IPS-15b (cell line): ENCODE results near the gene DMD.
"Not testable (repeated sequence)": the region's sequence is repeated elsewhere in the genome, so short reads cannot be mapped to it uniquely, and the experiment has no call there.

ENCODE experiments used
- H3K27me3 ChIP-seq: one replicate; pipeline ENCODE4 v1.6.1; 2013; ENCODE audit warnings: low read length; ENCODE audit not compliant: control insufficient read depth, insufficient read depth
- H3K36me3 ChIP-seq: one replicate; pipeline ENCODE4 v1.6.1; 2013; ENCODE audit warnings: low read length; ENCODE audit not compliant: control insufficient read depth, insufficient read depth
- H3K4me1 ChIP-seq: one replicate; pipeline ENCODE4 v1.6.1; 2013; ENCODE audit warnings: mild to moderate bottlenecking, low read length; ENCODE audit not compliant: control insufficient read depth, insufficient read depth
- H3K4me3 ChIP-seq: one replicate; pipeline ENCODE4 v1.5.1; 2013; ENCODE audit warnings: low read depth, low read length
- H3K9ac ChIP-seq: one replicate; pipeline ENCODE4 v1.6.1; 2013; ENCODE audit warnings: low read depth, mild to moderate bottlenecking, low read length
- H3K9me3 ChIP-seq: one replicate; pipeline ENCODE4 v1.6.1; 2013; ENCODE audit warnings: mild to moderate bottlenecking, low read length; ENCODE audit not compliant: control insufficient read depth, insufficient read depth

Gene DMD

DNA sequence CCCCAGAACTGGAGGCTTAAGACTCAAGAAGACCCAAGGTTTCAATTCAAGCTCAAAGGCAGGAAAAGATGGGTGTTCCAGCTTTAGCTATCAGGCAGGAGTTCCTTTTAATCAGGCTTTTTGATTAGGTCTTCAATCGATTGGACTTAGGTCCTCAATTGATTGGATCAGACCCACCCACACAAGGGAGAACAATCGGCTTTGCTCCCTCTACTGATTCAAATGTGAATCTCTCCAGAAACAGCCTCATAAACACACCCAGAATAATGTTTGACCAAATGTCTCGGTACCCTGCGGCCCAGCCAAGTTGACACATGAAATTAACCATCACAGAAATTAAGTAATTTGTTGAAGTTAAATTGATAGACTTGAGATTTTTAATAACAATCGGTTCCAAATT lies 1222.4 kb downstream of the DMD start:
- Histone ChIP-seq H3K9me3 (no peaks in the 10 kb centered on the region), H3K36me3 (no peaks in the 10 kb centered on the region), H3K4me3 (no peak overlapping the region), H3K9ac (no peak overlapping the region), H3K4me1 (no peaks in the 10 kb centered on the region), H3K27me3 (no peaks in the 10 kb centered on the region)

DNA sequence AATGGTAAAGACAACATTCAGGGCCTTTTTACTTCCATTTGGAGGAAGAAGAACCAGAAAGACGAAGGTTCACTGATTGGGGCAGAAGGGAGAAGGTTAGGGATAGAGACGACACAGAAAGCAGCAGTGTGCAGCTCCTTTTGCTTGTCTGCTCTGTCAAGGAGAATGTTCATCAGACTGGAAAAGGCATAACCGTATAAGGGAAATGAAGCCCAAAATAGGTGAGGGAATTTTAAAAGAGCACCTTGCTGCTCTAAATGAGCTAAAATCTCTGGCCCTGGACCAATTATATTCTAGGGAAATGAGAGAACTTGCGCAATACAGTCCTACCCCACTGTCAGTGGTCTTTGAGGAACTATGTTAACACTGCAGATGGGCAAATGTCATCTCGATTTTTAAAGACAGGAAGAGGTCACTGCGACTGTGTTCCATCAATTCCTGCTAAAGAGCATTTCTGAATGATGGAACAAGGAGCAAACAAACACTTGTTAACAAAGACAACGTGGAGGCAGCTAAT lies 1229.7 kb downstream of the DMD start:
- Histone ChIP-seq H3K9me3 (no peaks in the 10 kb centered on the region), H3K36me3 (no peaks in the 10 kb centered on the region), H3K27me3 (no peaks in the 10 kb centered on the region), H3K4me3 (no peak overlapping the region), H3K4me1 (no peaks in the 10 kb centered on the region), H3K9ac (no peak overlapping the region)

DNA sequence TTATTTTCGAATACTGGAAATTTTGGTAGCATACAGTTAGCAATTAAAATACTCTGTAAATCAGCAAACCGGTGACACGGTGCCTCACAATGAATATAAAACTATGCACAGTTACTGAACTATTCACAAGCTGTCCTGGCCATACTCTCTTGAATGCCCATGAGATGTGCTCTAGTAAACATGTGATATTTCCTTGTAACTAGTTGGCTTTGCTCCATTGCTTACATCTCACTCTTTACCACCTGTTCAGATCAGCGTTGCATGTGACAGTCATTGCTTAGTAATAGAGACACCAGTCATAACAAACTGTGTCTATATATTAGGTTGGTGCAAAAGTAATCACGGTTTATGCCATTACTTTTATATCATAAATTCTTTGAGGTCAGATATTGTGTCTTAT lies 1241.6 kb downstream of the DMD start:
- H3K27me3 ChIP-seq = no peaks in the 10 kb centered on the region
- peaks cover 12% of the 10 kb centered on the region for H3K4me1 ChIP-seq
- H3K9me3 ChIP-seq = no peaks in the 10 kb centered on the region
- H3K4me3 ChIP-seq = no peak overlapping the region
- H3K9ac ChIP-seq = no peak overlapping the region
- no peaks in the 10 kb centered on the region for H3K36me3 ChIP-seq

DNA sequence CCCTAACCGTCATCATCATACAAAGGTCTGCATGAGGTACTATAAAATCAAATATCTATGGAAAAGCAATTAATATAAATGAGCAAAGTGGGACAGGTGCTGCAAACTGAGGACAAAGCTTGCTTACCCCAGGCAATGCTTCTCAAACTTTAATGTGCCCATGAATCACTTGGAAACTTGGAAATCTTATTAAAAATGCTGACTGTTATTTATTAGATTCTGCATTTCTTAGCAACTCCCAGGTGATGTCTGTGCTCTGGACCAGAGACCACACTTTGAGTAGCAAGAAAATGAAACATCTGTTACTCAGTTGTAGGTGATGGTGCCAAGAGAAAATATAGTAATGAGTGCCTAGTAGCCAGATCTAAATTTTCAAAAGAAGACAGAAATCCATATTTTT lies 1249.1 kb downstream of the DMD start:
- H3K4me1 ChIP-seq = peaks cover 12% of the 10 kb centered on the region
- H3K9me3 ChIP-seq = no peaks in the 10 kb centered on the region
- H3K27me3 ChIP-seq = no peaks in the 10 kb centered on the region
- H3K4me3 ChIP-seq = no peak overlapping the region
- H3K36me3 ChIP-seq = no peaks in the 10 kb centered on the region
- no peak overlapping the region for H3K9ac ChIP-seq

DNA sequence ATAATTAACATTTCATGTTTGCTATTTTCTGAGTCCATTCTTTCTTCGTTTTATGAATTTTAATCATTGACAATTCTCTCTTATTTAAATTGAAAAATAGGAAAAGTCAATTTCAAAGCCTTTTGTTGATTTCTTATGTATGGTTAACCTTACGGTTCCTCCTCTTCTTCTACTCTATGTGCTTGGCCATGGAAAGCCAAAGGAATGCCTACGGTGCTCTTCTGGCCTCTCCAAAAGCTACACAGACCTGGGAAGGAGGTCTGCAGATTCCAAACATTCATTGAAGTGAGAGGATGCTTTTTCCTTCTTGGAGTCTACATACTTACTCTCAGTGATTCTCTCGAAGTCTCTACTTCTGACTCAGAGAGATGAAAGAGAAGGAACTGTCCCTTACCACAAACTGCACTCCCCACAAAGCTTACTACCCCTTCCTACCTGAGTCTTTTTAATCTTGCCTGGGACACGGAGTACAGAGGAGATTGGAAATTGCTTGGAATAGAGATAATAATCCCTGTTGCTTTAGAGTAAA lies 1276.4 kb downstream of the DMD start:
- H3K36me3 ChIP-seq = no peaks in the 10 kb centered on the region
- H3K4me3 ChIP-seq = no peak overlapping the region
- no peaks in the 10 kb centered on the region for H3K4me1 ChIP-seq
- H3K9me3 ChIP-seq = no peaks in the 10 kb centered on the region
- H3K9ac ChIP-seq = no peak overlapping the region
- H3K27me3 ChIP-seq = no peaks in the 10 kb centered on the region

DNA sequence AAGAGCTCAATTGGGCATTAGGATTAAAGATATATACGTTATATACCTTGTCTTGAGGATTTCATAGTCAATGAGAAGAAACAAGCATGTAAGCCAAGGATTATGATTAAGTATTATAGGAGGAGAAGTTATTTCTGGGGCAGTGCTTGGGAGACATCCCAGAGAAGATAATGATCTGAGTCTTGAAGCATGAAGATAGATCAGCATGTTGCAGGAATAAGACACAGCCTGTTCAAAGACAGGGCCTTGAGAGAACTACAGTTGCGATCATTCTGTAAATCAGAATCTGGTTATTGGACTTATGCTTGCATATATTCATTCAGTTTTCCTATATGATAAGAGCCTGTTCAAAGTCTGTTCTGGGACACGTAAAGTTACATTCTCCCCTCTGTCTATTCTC lies 1277.3 kb downstream of the DMD start:
- H3K9ac ChIP-seq = no peak overlapping the region
- H3K36me3 ChIP-seq = no peaks in the 10 kb centered on the region
- H3K27me3 ChIP-seq = no peaks in the 10 kb centered on the region
- H3K4me3 ChIP-seq = no peak overlapping the region
- H3K4me1 ChIP-seq = no peaks in the 10 kb centered on the region
- H3K9me3 ChIP-seq = no peaks in the 10 kb centered on the region

DNA sequence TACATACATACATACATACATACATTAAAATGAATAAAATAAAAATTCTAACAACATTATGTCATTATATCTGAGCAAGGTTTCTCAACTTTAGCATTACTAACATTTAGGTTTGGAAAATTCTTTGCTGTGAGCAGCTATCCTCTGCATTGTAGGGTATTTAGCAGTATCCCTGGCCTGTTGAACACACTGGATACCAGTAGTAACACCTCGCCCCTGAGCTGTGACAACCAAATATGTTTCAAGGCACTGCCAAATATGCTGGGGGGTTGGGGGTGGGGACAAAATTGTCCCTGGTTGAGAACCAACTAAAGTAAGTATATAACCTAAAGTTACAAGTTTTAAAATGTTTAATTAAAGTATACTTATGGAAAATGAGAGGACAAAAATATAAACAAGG lies 1278.6 kb downstream of the DMD start:
- H3K4me1 ChIP-seq = no peaks in the 10 kb centered on the region
- no peaks in the 10 kb centered on the region for H3K9me3 ChIP-seq
- H3K36me3 ChIP-seq = no peaks in the 10 kb centered on the region
- no peak overlapping the region for H3K9ac ChIP-seq
- no peak overlapping the region for H3K4me3 ChIP-seq
- no peaks in the 10 kb centered on the region for H3K27me3 ChIP-seq

DNA sequence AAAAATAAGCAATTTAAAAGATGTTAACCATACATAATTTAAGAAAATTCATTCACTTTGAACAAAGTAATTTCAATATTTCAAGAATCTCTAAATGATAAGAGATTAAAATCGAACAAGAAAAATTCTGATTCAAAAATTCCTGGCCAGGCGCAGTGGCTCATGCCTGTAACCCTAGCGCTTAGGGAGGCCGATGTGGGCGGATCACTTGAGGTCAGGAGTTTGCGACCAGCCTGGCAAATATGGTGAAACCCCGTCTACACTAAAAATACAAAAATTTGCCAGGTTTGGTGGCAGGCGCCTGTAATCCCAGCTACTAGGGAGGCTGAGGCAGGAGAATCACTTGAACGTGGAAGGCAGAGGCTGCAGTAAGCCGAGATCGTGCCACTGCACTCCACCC lies 1279.0 kb downstream of the DMD start:
- not testable (repeated sequence) for H3K4me3 ChIP-seq, H3K4me1 ChIP-seq, H3K36me3 ChIP-seq, H3K9ac ChIP-seq, H3K27me3 ChIP-seq, H3K9me3 ChIP-seq

DNA sequence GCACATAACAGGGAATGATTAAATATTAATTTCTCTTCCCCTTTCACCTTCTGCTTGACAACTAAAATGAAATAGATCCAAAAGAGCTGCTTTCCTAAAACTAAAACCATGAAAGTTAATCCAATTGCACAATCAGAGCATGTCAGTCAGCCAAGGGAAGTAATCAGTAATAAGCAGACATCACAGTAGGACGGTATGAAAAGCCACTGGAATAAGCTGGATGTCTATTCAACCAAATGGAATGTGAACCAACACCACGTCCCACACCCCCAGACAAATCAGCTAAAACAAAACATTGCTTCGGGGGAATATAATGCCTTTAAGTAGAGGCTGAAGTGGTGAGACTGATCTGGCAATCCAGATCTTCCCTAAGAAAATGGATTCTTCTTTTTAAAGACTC lies 1280.1 kb downstream of the DMD start:
- H3K4me1 ChIP-seq = no peaks in the 10 kb centered on the region
- no peak overlapping the region for H3K9ac ChIP-seq
- H3K4me3 ChIP-seq = no peak overlapping the region
- no peaks in the 10 kb centered on the region for H3K27me3 ChIP-seq
- H3K36me3 ChIP-seq = no peaks in the 10 kb centered on the region
- H3K9me3 ChIP-seq = no peaks in the 10 kb centered on the region

DNA sequence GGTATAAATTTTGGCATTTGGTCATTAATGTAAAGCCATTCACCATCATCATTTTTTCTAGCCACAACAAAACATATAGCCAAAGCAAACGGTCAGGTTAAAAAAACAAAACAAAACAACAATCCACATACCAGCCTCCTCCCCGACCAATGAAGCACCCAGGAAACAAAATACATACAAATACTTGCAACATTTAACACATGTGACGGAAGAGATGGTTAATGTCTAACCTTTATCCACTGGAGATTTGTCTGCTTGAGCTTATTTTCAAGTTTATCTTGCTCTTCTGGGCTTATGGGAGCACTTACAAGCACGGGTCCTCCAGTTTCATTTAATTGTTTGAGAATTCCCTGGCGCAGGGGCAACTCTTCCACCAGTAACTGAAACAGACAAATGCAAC lies 1282.0 kb downstream of the DMD start:
- H3K9ac ChIP-seq = no peak overlapping the region
- no peaks in the 10 kb centered on the region for H3K36me3 ChIP-seq
- no peak overlapping the region for H3K4me3 ChIP-seq
- H3K27me3 ChIP-seq = no peaks in the 10 kb centered on the region
- no peaks in the 10 kb centered on the region for H3K9me3 ChIP-seq
- H3K4me1 ChIP-seq = no peaks in the 10 kb centered on the region

DNA sequence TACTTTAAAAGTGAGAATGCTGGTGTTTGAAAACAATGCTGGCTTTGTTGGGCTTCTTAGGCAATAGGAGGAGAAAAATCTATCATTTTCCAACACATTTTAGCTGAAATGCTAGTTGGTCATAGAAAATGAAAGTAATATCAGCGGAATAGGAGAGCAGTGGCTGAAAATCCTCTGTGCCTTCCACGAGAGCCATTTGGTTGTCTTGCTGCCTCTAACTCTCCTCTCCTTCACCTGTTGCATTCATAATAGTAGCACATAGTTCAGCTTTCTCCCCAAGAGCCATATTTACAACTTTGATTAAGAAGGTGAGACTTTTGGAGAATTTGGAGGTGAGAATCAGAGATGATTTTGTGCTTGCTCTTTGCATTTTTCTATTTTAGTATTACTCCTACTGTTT lies 1290.1 kb downstream of the DMD start:
- Histone ChIP-seq H3K27me3 (no peaks in the 10 kb centered on the region), H3K9me3 (no peaks in the 10 kb centered on the region), H3K4me1 (no peaks in the 10 kb centered on the region), H3K9ac (no peak overlapping the region), H3K36me3 (no peaks in the 10 kb centered on the region), H3K4me3 (no peak overlapping the region)

DNA sequence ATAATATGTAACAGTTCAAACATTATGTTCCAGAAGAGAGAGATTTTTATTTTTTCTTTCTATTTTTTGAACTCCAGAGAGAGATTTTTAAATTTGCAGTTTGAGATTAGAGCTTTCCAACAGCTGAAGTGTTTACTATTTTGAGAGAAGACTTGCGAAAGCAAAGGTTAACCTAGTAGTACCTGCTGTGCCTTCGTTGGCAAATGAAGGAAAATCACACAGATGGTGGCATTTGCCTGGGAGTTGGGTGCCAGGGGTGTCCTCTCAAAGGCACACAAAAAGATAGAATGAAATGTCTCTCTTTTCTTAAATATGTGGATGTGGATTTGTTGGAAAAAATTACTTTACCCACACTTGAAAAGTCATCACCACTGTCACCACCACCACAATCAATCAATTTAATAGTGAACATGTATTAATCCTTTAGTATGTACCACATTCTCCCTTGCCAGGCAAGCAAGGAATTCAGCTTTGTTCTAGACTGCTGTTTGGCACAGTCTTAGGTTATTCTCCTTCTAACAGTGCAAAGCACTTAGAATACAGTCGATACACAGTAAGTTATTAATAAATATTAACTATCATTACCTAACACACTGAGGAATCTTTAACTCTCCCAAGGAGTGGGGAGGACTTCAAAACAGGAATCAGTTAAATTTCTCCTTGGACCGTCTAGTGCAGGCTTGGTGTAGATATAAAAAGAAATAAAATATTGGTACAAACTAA lies 1301.3 kb downstream of the DMD start:
- Histone ChIP-seq H3K9ac (no peak overlapping the region), H3K9me3 (no peaks in the 10 kb centered on the region), H3K36me3 (no peaks in the 10 kb centered on the region), H3K27me3 (no peaks in the 10 kb centered on the region), H3K4me1 (no peaks in the 10 kb centered on the region), H3K4me3 (no peak overlapping the region)
